Duodenal mucosa (tissue), 2 donors: ENCODE measurements around the gene RPL28.

Experiments
- H3K27ac ChIP-seq: one replicate; pipeline ENCODE4 v1.7.0; 2013; ENCODE audit warnings: low read depth, low read length
- H3K27me3 ChIP-seq, 2 donors: one replicate each; pipeline ENCODE4 v1.7.0; 2013; ENCODE audit warnings: low read length in 2 of 2, control low read depth in 1 of 2; ENCODE audit not compliant: insufficient read depth in 2 of 2, control insufficient read depth in 1 of 2
- H3K36me3 ChIP-seq, 2 donors: one replicate each; pipeline ENCODE4 v1.7.0; 2013; ENCODE audit warnings: low read length in 2 of 2, control low read depth in 1 of 2; ENCODE audit not compliant: insufficient read depth in 2 of 2, control insufficient read depth in 1 of 2
- H3K4me1 ChIP-seq, 2 donors: one replicate each; pipeline ENCODE4 v1.7.0; 2013; ENCODE audit warnings: low read length in 2 of 2, control low read depth in 1 of 2; ENCODE audit not compliant: insufficient read depth in 2 of 2, control insufficient read depth in 1 of 2
- H3K4me3 ChIP-seq, 2 donors: one replicate each; pipeline ENCODE4 v1.7.0; 2013; ENCODE audit warnings: low read length in 2 of 2, low read depth in 1 of 2
- H3K9ac ChIP-seq, 2 donors: one replicate each; pipeline ENCODE4 v1.7.0; 2013; ENCODE audit warnings: low read length in 2 of 2, low read depth in 1 of 2
- H3K9me3 ChIP-seq, 2 donors: one replicate each; pipeline ENCODE4 v1.7.0; 2013; ENCODE audit warnings: low read length in 2 of 2, control low read depth in 1 of 2; ENCODE audit not compliant: control insufficient read depth in 1 of 2

RPL28 gene

GRCh38 chr19:55353356-55353802, 32.4 kb upstream of the RPL28 start:
- H3K4me1 ChIP-seq = peaks cover 17 to 28% of the 10 kb centered on the region in 2 donors
- no peak overlapping the region for H3K9ac ChIP-seq
- peaks cover 27 to 36% of the 10 kb centered on the region in 2 donors for H3K27me3 ChIP-seq
- H3K9me3 ChIP-seq = no peaks in the 10 kb centered on the region
- no peak overlapping the region for H3K27ac ChIP-seq
- H3K4me3 ChIP-seq = peak overlapping the region; percentile 48 to 63
- H3K36me3 ChIP-seq = no peaks in the 10 kb centered on the region

- Histone ChIP-seq H3K9me3 (no peaks in the 10 kb centered on the region), H3K9ac (no peak overlapping the region), H3K27ac (no peak overlapping the region), H3K4me1 (peaks cover 17 to 28% of the 10 kb centered on the region in 2 donors), H3K27me3 (peaks cover 27 to 36% of the 10 kb centered on the region in 2 donors), H3K4me3 (peak overlapping the region; percentile 48 to 63), H3K36me3 (no peaks in the 10 kb centered on the region)
Observed at GRCh38 chr19:55353803-55354697, 31.7 kb upstream of the RPL28 start.

GRCh38 chr19:55354698-55355212, 31.0 kb upstream of the RPL28 start, which contains the start of gene COX6B2:
Gene COX6B2, minus strand, starts transcription at chr19:55354719. Its CDS starts 198 bp downstream, at chr19:55354521.
- Histone ChIP-seq H3K27ac (no peak within 1 kb of the TSS), H3K4me3 (peak within 1 kb of the TSS; percentile 48 to 63), H3K27me3 (peaks cover 27 to 36% of the 10 kb centered on the region in 2 donors), H3K36me3 (no peaks in the 10 kb centered on the region), H3K9me3 (no peaks in the 10 kb centered on the region), H3K9ac (no peak within 1 kb of the TSS), H3K4me1 (peaks cover 17 to 28% of the 10 kb centered on the region in 2 donors)

GRCh38 chr19:55355213-55355821, 30.4 kb upstream of the RPL28 start:
- Histone ChIP-seq H3K27ac (no peak overlapping the region), H3K9me3 (no peaks in the 10 kb centered on the region), H3K4me1 (peaks cover 17 to 28% of the 10 kb centered on the region in 2 donors), H3K27me3 (peaks cover 27 to 36% of the 10 kb centered on the region in 2 donors), H3K36me3 (no peaks in the 10 kb centered on the region), H3K9ac (no peak overlapping the region), H3K4me3 (no peak overlapping the region)

GRCh38 chr19:55358493-55358892, 27.2 kb upstream of the RPL28 start:
- Histone ChIP-seq H3K9me3 (no peaks in the 10 kb centered on the region), H3K9ac (no peak overlapping the region), H3K4me1 (peaks cover 2 to 4% of the 10 kb centered on the region in 2 donors), H3K27ac (no peak overlapping the region), H3K4me3 (no peak overlapping the region), H3K27me3 (peaks cover 7 to 9% of the 10 kb centered on the region in 2 donors), H3K36me3 (no peaks in the 10 kb centered on the region)

- Histone ChIP-seq H3K27me3 (peaks cover 5 to 7% of the 10 kb centered on the region in 2 donors), H3K4me3 (no peak overlapping the region), H3K9ac (no peak overlapping the region), H3K36me3 (no peaks in the 10 kb centered on the region), H3K4me1 (no peaks in the 10 kb centered on the region), H3K27ac (no peak overlapping the region), H3K9me3 (no peaks in the 10 kb centered on the region)
Observed at GRCh38 chr19:55358943-55359908, 26.5 kb upstream of the RPL28 start.

GRCh38 chr19:55360902-55361301, 24.8 kb upstream of the RPL28 start:
- Histone ChIP-seq H3K27me3 (peaks cover 0 to 3% of the 10 kb centered on the region in 2 donors), H3K36me3 (no peaks in the 10 kb centered on the region), H3K27ac (no peak overlapping the region), H3K9me3 (no peaks in the 10 kb centered on the region), H3K4me1 (no peaks in the 10 kb centered on the region), H3K9ac (no peak overlapping the region), H3K4me3 (no peak overlapping the region)

- Histone ChIP-seq H3K27me3 (no peaks in the 10 kb centered on the region), H3K9ac (no peak overlapping the region), H3K4me3 (no peak overlapping the region), H3K9me3 (no peaks in the 10 kb centered on the region), H3K27ac (no peak overlapping the region), H3K36me3 (no peaks in the 10 kb centered on the region), H3K4me1 (no peaks in the 10 kb centered on the region)
Observed at GRCh38 chr19:55362174-55362989, 23.4 kb upstream of the RPL28 start.
